A549 (cell line): ENCODE results near the gene TEX12. TPM values are rescaled to one million over a fixed set of nuclear protein-coding genes. Genes with fewer than 3 reads are reported as not detected.

Experiments used
- ATAC-seq, 2 experiments: fragments of 200-7000 bp in 1 of 2; fragments of >200 bp in 1 of 2; cut with Nextera tagmentation in 1 of 2; cut with Tn5 transposase in 1 of 2; 3 replicates each; pipeline versions ENCODE4 v1.8.0 to v1.9.1; 2018 to 2020; ENCODE audit warnings: mild to moderate bottlenecking in 1 of 2, moderate library complexity in 1 of 2
- CTCF ChIA-PET: fragments of 300-600 bp; sonication (Branson Sonifier 250); formaldehyde crosslinking; extraction: SDS; loops from one replicate; lab custom pipeline; 2021; ENCODE audit warnings: antibody characterized with exemption, inconsistent platforms; lab: Yijun Ruan, JAX
- POLR2A ChIA-PET: fragments of 350-600 bp; formaldehyde crosslinking; extraction: SDS; loops from one replicate; lab custom pipeline; 2021; ENCODE audit warnings: antibody characterized with exemption, inconsistent platforms; lab: Yijun Ruan, JAX
- DNase-seq, 2 experiments: peaks; one replicate each; pipeline versions ENCODE4 v3.0.0 to v3.0.0-alpha.2; 2011 to 2016; ENCODE audit warnings: low read depth in 1 of 2, low spot score in 1 of 2
- FAIRE-seq: peaks from 2 replicates; lab custom pipeline; 2011; peaks lifted over from hg19 to GRCh38; lab: Jason Lieb, UNC
- H3K27ac ChIP-seq, 2 experiments: fragments of >200 bp; sonication (Bioruptor Twin); formaldehyde crosslinking; 3 replicates each; pipeline ENCODE4 v1.5.1; 2016 to 2017
- H3K4me1 ChIP-seq: fragments of >200 bp; sonication (Bioruptor Twin); formaldehyde crosslinking; 3 replicates; pipeline ENCODE4 v1.6.1; 2016
- H3K4me2 ChIP-seq: fragments of >200 bp; sonication (Bioruptor Twin); formaldehyde crosslinking; 3 replicates; pipeline ENCODE4 v1.6.1; 2016
- H3K4me3 ChIP-seq: fragments of >200 bp; sonication (Bioruptor Twin); formaldehyde crosslinking; 3 replicates; pipeline ENCODE4 v1.5.1; 2016
- H3K9me3 ChIP-seq: fragments of >200 bp; sonication (Bioruptor Twin); formaldehyde crosslinking; 3 replicates; pipeline ENCODE4 v1.6.1; 2016
- CEBPB ChIP-seq, 2 experiments: fragments of >200 bp in 1 of 2; sonication (Bioruptor Twin) in 1 of 2; formaldehyde crosslinking in 1 of 2; IDR thresholded peaks; 2 replicates each; pipeline ENCODE4 v1.6.1; 2012 to 2016
- CHD4 ChIP-seq: fragments of 200-600 bp; sonication (generic); IDR thresholded peaks from 2 replicates; pipeline ENCODE4 v1.6.1; 2016; ENCODE audit warnings: antibody characterized with exemption, mild to moderate bottlenecking, borderline replicate concordance
- ELK1 ChIP-seq: fragments of 150-350 bp; IDR thresholded peaks from 2 replicates; pipeline ENCODE4 v1.6.1; 2014; ENCODE audit warnings: low read depth, mild to moderate bottlenecking, low read length
- EP300 ChIP-seq, 2 experiments: fragments of >200 bp; sonication (Bioruptor Twin); formaldehyde crosslinking; IDR thresholded peaks; 2 replicates in 1 of 2; 3 replicates in 1 of 2; pipeline ENCODE4 v1.6.1; 2016 to 2017
- FOXS1 ChIP-seq: fragments of 250-450 bp; sonication (Bioruptor Pico); IDR thresholded peaks from 2 replicates; pipeline ENCODE4 v1.5.0; 2020; ENCODE audit warnings: mild to moderate bottlenecking, moderate library complexity
- GATA3 ChIP-seq: IDR thresholded peaks from 2 replicates; pipeline ENCODE4 v1.6.1; 2012; ENCODE audit warnings: borderline replicate concordance
- HES2 ChIP-seq: fragments of >200 bp; sonication (Bioruptor Twin); formaldehyde crosslinking; IDR thresholded peaks from 2 replicates; pipeline ENCODE4 v1.6.1; 2016
- HEYL ChIP-seq: fragments of 250-450 bp; sonication (Bioruptor Pico); IDR thresholded peaks from 2 replicates; pipeline ENCODE4 v1.8.0; 2021; ENCODE audit warnings: mild to moderate bottlenecking, moderate library complexity
- HOXA7 ChIP-seq: fragments of 250-450 bp; sonication (Bioruptor Pico); IDR thresholded peaks from 2 replicates; pipeline ENCODE4 v1.5.0; 2020; ENCODE audit warnings: mild to moderate bottlenecking, moderate library complexity
- HOXB13 ChIP-seq: fragments of 250-450 bp; sonication (Bioruptor Pico); IDR thresholded peaks from 2 replicates; pipeline ENCODE4 v1.5.0; 2020; ENCODE audit warnings: low read depth, mild to moderate bottlenecking, moderate library complexity
- JUN ChIP-seq, 2 experiments: fragments of >200 bp; sonication (Bioruptor Twin); formaldehyde crosslinking; IDR thresholded peaks; 2 replicates in 1 of 2; 3 replicates in 1 of 2; pipeline ENCODE4 v1.6.1; 2016 to 2017
- MAX ChIP-seq: IDR thresholded peaks from 2 replicates; pipeline ENCODE4 v1.6.1; 2012
- MAZ ChIP-seq: fragments of 150-350 bp; IDR thresholded peaks from 2 replicates; pipeline ENCODE4 v1.6.1; 2014; ENCODE audit warnings: antibody characterized with exemption, low read depth, low read length, borderline replicate concordance
- MYC ChIP-seq: IDR thresholded peaks from 2 replicates; pipeline ENCODE4 v1.6.1; 2012; ENCODE audit warnings: mild to moderate bottlenecking, inconsistent platforms, low read length, improper control_type of control experiment, borderline replicate concordance
- NFE2L2 ChIP-seq: fragments of 150-350 bp; conservative IDR thresholded peaks from 2 replicates; pipeline ENCODE4 v1.6.1; 2014; ENCODE audit warnings: low read length
- NPAS2 ChIP-seq: fragments of 250-450 bp; sonication (Bioruptor Pico); IDR thresholded peaks from 2 replicates; pipeline ENCODE4 v1.8.0; 2022; ENCODE audit warnings: mild to moderate bottlenecking, moderate library complexity, borderline replicate concordance
- NR3C1 ChIP-seq: fragments of >200 bp; sonication (Bioruptor Twin); formaldehyde crosslinking; IDR thresholded peaks from 3 replicates; pipeline ENCODE4 v1.6.1; 2017
- POLR2AphosphoS2 ChIP-seq: conservative IDR thresholded peaks from 2 replicates; pipeline ENCODE4 v1.6.1; 2012; ENCODE audit warnings: low read length, improper control_type of control experiment, inconsistent platforms
- SMC3 ChIP-seq: fragments of >200 bp; sonication (Bioruptor Twin); formaldehyde crosslinking; IDR thresholded peaks from 3 replicates; pipeline ENCODE4 v1.6.1; 2018; ENCODE audit warnings: inconsistent platforms
- ZC3H11A ChIP-seq: fragments of 450-650 bp; IDR thresholded peaks from 2 replicates; pipeline ENCODE4 v1.6.1; 2014; ENCODE audit warnings: antibody characterized with exemption, mild to moderate bottlenecking
- ZNF302 ChIP-seq: fragments of 250-450 bp; sonication (Bioruptor Pico); IDR thresholded peaks from 2 replicates; pipeline ENCODE4 v1.9.0; 2021; ENCODE audit warnings: inconsistent platforms, mild to moderate bottlenecking, moderate library complexity
- WGBS: methylation state at CpG from one replicate; pipeline ENCODE4 v1.1.6; 2017; ENCODE audit errors: missing lambda C conversion rate; 5-methylcytosine and 5-hydroxymethylcytosine counted together
- polyA plus RNA-seq, 4 experiments: library from polyadenylated mRNA; depleted of rRNA in 3 of 4; stranded (reverse); fragments of >200 nt; fragmentation: RNase III in 1 of 4; extraction: RNeasy Plus Mini Kit Qiagen cat#74134 plus additional on column Dnase treatment in 1 of 4; gene quantifications; 2 replicates in 3 of 4; 3 replicates in 1 of 4; pipeline ENCODE4 v1.2.3, GENCODE V29; 2011 to 2017

TEX12 gene
- polyA plus RNA-seq, 2 of the 4 experiments (the other 2 are of a cell fraction), result not detected

- Histone ChIP-seq H3K4me1 (peaks cover 20% of the 10 kb centered on the region), H3K9me3 (no peaks in the 10 kb centered on the region)
- TF ChIP-seq CHD4 (no peak), ELK1 (no peak), SMC3 (no peak), HES2 (no peak), MAX (no peak), NPAS2 (CRISPR knock-in tag) (no peak), ZNF302 (CRISPR knock-in tag) (no peak), HOXA7 (CRISPR knock-in tag) (no peak), GATA3 (no peak), NR3C1 (no peak), NFE2L2 (no peak)
- TF ChIP-seq, all 56 proteins: peak for 0
- POLR2A ChIA-PET, result no interaction called here
- H3K4me3 ChIP-seq, result no peak overlapping the region
- DNase-seq, result no peak
- H3K4me2 ChIP-seq, result no peak overlapping the region
- 95% methylated on average over 5 of the region's 5 CpGs for whole genome bisulfite sequencing
- no peak for ATAC-seq
- peak overlapping the region; percentile 54 to 62; a peak in 3 of 6 replicates for H3K27ac ChIP-seq
- no peak for FAIRE-seq
- CTCF ChIA-PET, result interaction anchor here (1.4 to 5.7 kb wide), 2 partner anchors 9 to 16 kb away, joined by 4 to 18 read pairs; no protein-coding TSS in a partner anchor
Measured at GRCh38 chr11:112129656-112130055, 37.5 kb upstream of the TEX12 start.

GRCh38 chr11:112132737-112133136 is 34.4 kb upstream of the TEX12 start:
- H3K4me1 ChIP-seq, result peaks cover 20% of the 10 kb centered on the region
- POLR2A ChIA-PET, result no interaction called here
- ATAC-seq (no peak), FAIRE-seq (no peak), DNase-seq (no peak)
- H3K4me2 ChIP-seq, result no peak overlapping the region
- 91% methylated on average over 1 of the region's 2 CpGs for WGBS
- H3K9me3 ChIP-seq, result no peaks in the 10 kb centered on the region
- TF ChIP-seq JUN (IDR thresholded peaks at IDR 0.05) (no peak), ZC3H11A (no peak), SMC3 (no peak), MYC (no peak), GATA3 (no peak), HEYL (CRISPR knock-in tag) (no peak), EP300 (IDR thresholded peaks at IDR 0.05) (no peak), CEBPB (IDR thresholded peaks at IDR 0.05) (no peak), MAZ (no peak), FOXS1 (CRISPR knock-in tag) (no peak), ZNF302 (CRISPR knock-in tag) (no peak), HES2 (no peak), HOXB13 (CRISPR knock-in tag) (no peak)
- no peak overlapping the region for H3K4me3 ChIP-seq
- CTCF ChIA-PET, result no interaction called here
- no peak overlapping the region for H3K27ac ChIP-seq

GRCh38 chr11:112134473-112134872 is 32.7 kb upstream of the TEX12 start:
- DNase-seq (no peak), ATAC-seq (no peak), FAIRE-seq (no peak)
- ChIA-PET POLR2A (no interaction called here), CTCF (interaction anchor here (1.5 kb wide), 1 partner anchor 21 kb away, joined by 3 read pairs; no protein-coding TSS in a partner anchor)
- no peak for TF ChIP-seq POLR2AphosphoS2
- Histone ChIP-seq H3K9me3 (no peaks in the 10 kb centered on the region), H3K4me2 (no peak overlapping the region), H3K27ac (no peak overlapping the region), H3K4me3 (no peak overlapping the region), H3K4me1 (peaks cover 3% of the 10 kb centered on the region; the same call in 2 of the 3 replicates)
- 92% methylated on average over 4 of the region's 4 CpGs for WGBS
